Measurements from ENCODE around the gene ZNF273. TPM values are rescaled to one million over a fixed set of nuclear protein-coding genes. Genes with fewer than 3 reads are reported as not detected.
"Not testable (repeated sequence)": the region's sequence is repeated elsewhere in the genome, so short reads cannot be mapped to it uniquely, and the experiment has no call there.

Gene ZNF273
- total RNA-seq, 2 donors from 2014 or later, result 15.5 to 20.5 TPM

GRCh38 chr7:64863021-64863420, 40.1 kb upstream of the ZNF273 start:
- Histone ChIP-seq H3K27ac (ENCODE audit: low read depth, low read length) (no peak overlapping the region), H3K9ac (ENCODE audit: extremely low read depth, low read length, poor library complexity, severe bottlenecking) (no peak overlapping the region), H3K9me3 (ENCODE audit: control insufficient read depth, low read length) (peaks cover 10% of the 10 kb centered on the region), H3K36me3 (ENCODE audit: control insufficient read depth, insufficient read depth, low read length) (no peaks in the 10 kb centered on the region), H3K4me3 (ENCODE audit: low read length) (no peak overlapping the region), H3K4me1 (ENCODE audit: control insufficient read depth, insufficient read depth, low read length) (no peaks in the 10 kb centered on the region), H3K27me3 (ENCODE audit: control insufficient read depth, insufficient read depth, low read length, poor library complexity, severe bottlenecking) (no peaks in the 10 kb centered on the region)
- TF ChIP-seq CTCF (conservative IDR thresholded peaks at IDR 0.05), result no peak
- no peaks in the 10 kb centered on the region for H3K27me3 Mint-ChIP-seq (ENCODE audit: insufficient read depth)
- 88 to 93% methylated on average over 9 of the region's 9 CpGs for WGBS, 2 experiments (ENCODE audit: insufficient coverage in 1 of 2, insufficient read length in 1 of 2)
- H3K27ac Mint-ChIP-seq, result no peak overlapping the region
- H3K4me1 Mint-ChIP-seq, result no peaks in the 10 kb centered on the region
- H3K4me3 Mint-ChIP-seq, result no peak overlapping the region
- H3K9me3 Mint-ChIP-seq, result peaks cover 32% of the 10 kb centered on the region
- no peak for DNase-seq
- no peaks in the 10 kb centered on the region for H3K36me3 Mint-ChIP-seq (ENCODE audit: low read depth)

DNA sequence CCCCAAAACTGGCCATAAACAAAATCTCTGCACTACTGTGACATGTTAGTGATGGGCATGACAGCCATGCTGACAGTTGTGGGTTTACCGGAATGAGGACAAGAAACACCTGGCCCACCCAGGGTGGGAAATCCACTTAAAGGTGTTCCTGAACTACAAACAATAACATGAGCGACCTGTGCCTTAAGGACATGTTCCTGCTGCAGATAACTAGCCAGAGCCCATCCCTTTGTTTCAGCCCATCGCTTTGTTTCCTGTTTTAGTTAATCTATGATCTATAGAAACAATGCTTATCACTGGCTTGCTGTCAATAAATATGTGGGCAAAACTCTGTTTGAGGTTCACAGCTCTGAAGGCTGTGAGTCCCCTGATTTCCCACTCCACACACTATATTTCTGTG, 39.5 kb upstream of the ZNF273 start:
- not testable (repeated sequence) for H3K9me3 ChIP-seq (ENCODE audit: control insufficient read depth, low read length); H3K36me3 Mint-ChIP-seq (ENCODE audit: low read depth); H3K27me3 ChIP-seq (ENCODE audit: control insufficient read depth, insufficient read depth, low read length, poor library complexity, severe bottlenecking); H3K4me1 ChIP-seq (ENCODE audit: control insufficient read depth, insufficient read depth, low read length); DNase-seq; H3K27ac Mint-ChIP-seq; H3K9ac ChIP-seq (ENCODE audit: extremely low read depth, low read length, poor library complexity, severe bottlenecking); H3K36me3 ChIP-seq (ENCODE audit: control insufficient read depth, insufficient read depth, low read length); H3K27me3 Mint-ChIP-seq (ENCODE audit: insufficient read depth); H3K4me3 ChIP-seq (ENCODE audit: low read length); H3K4me3 Mint-ChIP-seq; H3K4me1 Mint-ChIP-seq; H3K27ac ChIP-seq (ENCODE audit: low read depth, low read length)
- WGBS, 2 experiments (ENCODE audit: insufficient coverage in 1 of 2, insufficient read length in 1 of 2), result 88 to 89% methylated on average over 3 of the region's 3 CpGs
- H3K9me3 Mint-ChIP-seq, result peaks cover 36% of the 10 kb centered on the region

DNA sequence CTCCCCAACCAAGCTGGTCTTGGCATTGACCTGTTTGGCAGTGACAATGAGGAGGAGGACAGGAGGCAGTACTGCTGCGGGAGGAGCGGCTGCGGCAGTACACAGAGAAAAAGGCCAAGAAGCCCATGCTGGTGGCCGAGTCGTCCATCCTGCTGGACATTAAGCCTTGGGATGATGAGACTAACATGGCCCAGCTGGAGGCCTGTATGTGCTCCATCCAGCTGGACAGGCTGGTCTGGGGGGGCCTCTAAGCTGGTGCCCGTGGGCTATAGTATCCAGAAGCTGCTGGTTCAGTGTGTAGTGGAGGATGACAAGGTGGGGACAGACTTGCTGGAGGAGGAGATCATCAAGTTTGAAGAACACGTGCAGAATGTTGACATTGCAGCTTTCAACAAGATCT, 39.1 kb upstream of the ZNF273 start:
- Histone ChIP-seq H3K27ac (ENCODE audit: low read depth, low read length) (no peak overlapping the region), H3K9me3 (ENCODE audit: control insufficient read depth, low read length) (peaks cover 10% of the 10 kb centered on the region), H3K36me3 (ENCODE audit: control insufficient read depth, insufficient read depth, low read length) (no peaks in the 10 kb centered on the region), H3K27me3 (ENCODE audit: control insufficient read depth, insufficient read depth, low read length, poor library complexity, severe bottlenecking) (no peaks in the 10 kb centered on the region), H3K9ac (ENCODE audit: extremely low read depth, low read length, poor library complexity, severe bottlenecking) (no peak overlapping the region), H3K4me1 (ENCODE audit: control insufficient read depth, insufficient read depth, low read length) (no peaks in the 10 kb centered on the region), H3K4me3 (ENCODE audit: low read length) (no peak overlapping the region)
- 85 to 87% methylated on average over 6 to 7 of the region's 7 CpGs for WGBS, 2 experiments (ENCODE audit: insufficient coverage in 1 of 2, insufficient read length in 1 of 2)
- Mint-ChIP-seq H3K27me3 (ENCODE audit: insufficient read depth) (no peaks in the 10 kb centered on the region), H3K36me3 (ENCODE audit: low read depth) (no peaks in the 10 kb centered on the region), H3K4me1 (no peaks in the 10 kb centered on the region), H3K9me3 (peaks cover 40% of the 10 kb centered on the region), H3K4me3 (no peak overlapping the region), H3K27ac (no peak overlapping the region)
- DNase-seq, result no peak
- no peak for TF ChIP-seq CTCF (conservative IDR thresholded peaks at IDR 0.05)

DNA sequence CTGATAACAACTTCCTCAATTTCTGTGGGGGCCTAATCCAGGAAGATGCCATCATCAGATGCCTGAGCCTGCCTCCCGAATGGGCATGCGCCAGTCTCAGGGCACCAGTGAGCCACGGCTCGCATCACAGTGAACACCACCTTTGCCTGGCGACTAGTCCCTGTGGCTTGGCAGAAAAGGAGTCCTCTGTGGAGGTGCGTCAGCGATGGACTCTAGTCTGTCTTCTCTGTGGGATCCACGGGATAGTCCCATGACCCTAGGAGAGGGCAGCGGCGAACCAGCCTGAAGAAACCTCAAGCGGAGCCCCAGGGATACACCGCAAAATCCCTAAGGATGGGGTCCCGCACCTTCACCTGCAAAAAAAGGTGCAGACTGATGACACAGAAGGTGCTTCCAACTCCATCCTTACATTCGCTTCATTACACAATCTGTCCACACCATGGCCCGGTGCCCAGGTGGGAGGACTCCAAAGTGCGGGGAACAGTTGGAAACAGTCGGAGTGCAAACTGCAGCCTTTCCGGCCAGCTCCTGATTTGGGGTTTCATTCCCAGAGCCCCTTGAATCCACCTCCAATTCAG, 35.1 kb upstream of the ZNF273 start:
- Mint-ChIP-seq H3K4me1 (no peaks in the 10 kb centered on the region), H3K9me3 (peaks cover 53% of the 10 kb centered on the region), H3K27ac (no peak overlapping the region), H3K4me3 (no peak overlapping the region), H3K27me3 (ENCODE audit: insufficient read depth) (peaks cover 5% of the 10 kb centered on the region), H3K36me3 (ENCODE audit: low read depth) (no peaks in the 10 kb centered on the region)
- no peaks in the 10 kb centered on the region for H3K36me3 ChIP-seq (ENCODE audit: control insufficient read depth, insufficient read depth, low read length)
- DNase-seq, result no peak
- no peak overlapping the region for H3K27ac ChIP-seq (ENCODE audit: low read depth, low read length)
- H3K4me1 ChIP-seq (ENCODE audit: control insufficient read depth, insufficient read depth, low read length), result no peaks in the 10 kb centered on the region
- TF ChIP-seq CTCF (conservative IDR thresholded peaks at IDR 0.05), result no peak
- no peaks in the 10 kb centered on the region for H3K27me3 ChIP-seq (ENCODE audit: control insufficient read depth, insufficient read depth, low read length, poor library complexity, severe bottlenecking)
- no peak overlapping the region for H3K9ac ChIP-seq (ENCODE audit: extremely low read depth, low read length, poor library complexity, severe bottlenecking)
- WGBS, 2 experiments (ENCODE audit: insufficient coverage in 1 of 2, insufficient read length in 1 of 2), result 83 to 88% methylated on average over 6 to 18 of the region's 18 CpGs
- H3K4me3 ChIP-seq (ENCODE audit: low read length), result no peak overlapping the region
- H3K9me3 ChIP-seq (ENCODE audit: control insufficient read depth, low read length), result peaks cover 10% of the 10 kb centered on the region

Measured in endodermal cell (in vitro differentiated cells).